RCC 7860 (cell line): ENCODE data around the gene ADAM11.

Experiments used
- DNase-seq: peaks from one replicate; pipeline ENCODE4 v3.0.0-alpha.2; 2015; ENCODE audit warnings: low spot score
- FAIRE-seq: peaks from 2 replicates; lab custom pipeline; 2012; peaks lifted over from hg19 to GRCh38; lab: Jason Lieb, UNC

The ADAM11 gene

DNA sequence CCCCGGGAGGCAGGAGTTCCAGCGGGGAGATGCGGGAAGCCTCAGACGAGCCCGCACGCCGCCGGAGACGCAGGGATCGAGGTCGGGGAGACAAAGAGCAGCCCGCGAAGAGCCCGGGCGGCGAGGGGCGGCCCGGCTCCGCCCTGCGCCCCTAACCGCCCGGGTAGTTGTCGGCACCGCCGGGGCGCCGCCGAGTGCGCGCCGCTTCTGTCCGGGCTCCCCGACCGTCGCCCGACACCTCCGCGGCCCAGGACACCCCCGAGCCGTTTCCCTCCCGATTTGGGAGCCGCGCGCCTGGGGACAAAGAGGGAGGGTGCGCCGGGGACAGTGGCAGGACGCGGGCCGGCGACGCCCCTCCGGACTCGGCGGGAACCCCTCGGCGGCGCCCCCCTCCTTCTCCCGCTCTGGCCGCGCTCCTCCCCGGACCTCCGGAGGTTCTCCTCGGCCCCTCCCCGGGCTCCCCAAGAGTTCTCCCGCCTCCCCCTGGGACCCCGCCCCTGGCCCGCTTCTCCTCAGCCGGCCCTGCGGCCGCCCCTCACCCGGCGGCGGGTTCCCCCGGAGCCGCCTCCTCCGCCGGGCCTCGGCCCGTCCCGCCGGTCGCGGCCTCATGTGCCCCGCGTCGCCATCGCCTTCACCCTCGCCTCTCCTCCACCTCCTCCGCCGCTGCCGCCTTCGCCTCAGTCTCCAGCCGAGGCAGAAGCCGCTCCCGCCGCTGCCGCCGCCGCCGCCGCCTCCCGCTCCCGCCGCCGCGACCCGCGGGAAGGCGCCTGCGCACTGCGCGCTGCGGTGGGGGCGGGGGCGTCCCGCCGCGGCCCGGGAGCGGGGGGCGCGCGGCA is 71.0 kb downstream of the ADAM11 start, which contains the start of gene GJC1:
TSS of gene GJC1 (minus strand) at position 765 of the 836 bp plus-strand sequence. CDS start 24,470 bp downstream, outside the sequence.
- FAIRE-seq (no peak), DNase-seq (no peak)

DNA sequence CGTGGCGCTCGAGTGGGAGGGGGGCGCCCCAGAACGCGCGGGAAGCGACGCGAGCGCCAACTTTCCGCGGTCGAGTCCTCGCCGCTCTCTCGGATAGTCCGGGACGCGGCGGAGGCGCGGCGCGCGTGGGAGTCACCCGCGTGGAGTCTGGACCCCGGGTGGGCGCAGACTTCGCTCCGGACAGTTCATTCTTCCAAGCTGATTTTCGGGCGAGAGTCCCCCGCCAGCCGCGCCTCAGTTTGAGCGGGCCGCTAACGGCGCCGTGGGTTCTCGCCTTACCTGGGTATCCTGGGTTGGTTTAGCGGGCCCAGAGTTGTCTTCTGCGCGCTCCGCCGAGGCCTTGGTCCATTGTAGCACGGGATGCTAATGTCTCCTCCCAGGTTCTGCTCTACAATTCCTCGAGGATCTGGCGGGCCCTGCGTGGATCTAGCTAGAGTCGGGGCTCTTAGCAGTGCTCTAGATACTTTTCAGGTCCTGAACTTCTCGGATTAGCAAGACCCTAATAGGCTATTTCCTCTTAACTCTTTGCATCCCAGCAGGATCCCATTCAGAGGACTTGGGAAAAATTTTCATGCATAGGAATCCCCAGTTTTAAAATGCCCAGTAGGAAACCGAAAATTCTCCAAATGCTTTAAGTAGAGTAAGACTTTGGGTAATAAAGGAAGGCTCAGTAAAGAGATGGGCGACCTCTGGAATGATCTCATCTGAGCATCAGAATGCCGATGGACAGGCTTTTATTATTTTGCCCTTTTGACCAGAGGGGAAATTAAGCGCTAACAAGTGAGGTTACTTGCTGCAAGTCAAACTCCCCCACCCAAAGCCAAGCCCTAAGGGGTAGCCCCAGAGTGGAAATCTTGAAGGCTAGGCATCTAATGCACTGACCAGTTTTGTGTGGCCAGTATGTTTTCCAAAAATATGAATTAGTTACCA is 71.8 kb downstream of the ADAM11 start:
- DNase-seq (no peak), FAIRE-seq (no peak)

GRCh38 chr17:44831371-44831770 is 72.6 kb downstream of the ADAM11 start:
- FAIRE-seq (no peak), DNase-seq (no peak)
